Activated T-cell treated with anti-CD3 and anti-CD28 coated beads for 4 hours (primary cell): ENCODE data around the gene MAP3K2.

Experiments used
- DNase-seq: peaks from one replicate; pipeline ENCODE4 v3.0.0-alpha.2; 2020

MAP3K2 gene

DNA sequence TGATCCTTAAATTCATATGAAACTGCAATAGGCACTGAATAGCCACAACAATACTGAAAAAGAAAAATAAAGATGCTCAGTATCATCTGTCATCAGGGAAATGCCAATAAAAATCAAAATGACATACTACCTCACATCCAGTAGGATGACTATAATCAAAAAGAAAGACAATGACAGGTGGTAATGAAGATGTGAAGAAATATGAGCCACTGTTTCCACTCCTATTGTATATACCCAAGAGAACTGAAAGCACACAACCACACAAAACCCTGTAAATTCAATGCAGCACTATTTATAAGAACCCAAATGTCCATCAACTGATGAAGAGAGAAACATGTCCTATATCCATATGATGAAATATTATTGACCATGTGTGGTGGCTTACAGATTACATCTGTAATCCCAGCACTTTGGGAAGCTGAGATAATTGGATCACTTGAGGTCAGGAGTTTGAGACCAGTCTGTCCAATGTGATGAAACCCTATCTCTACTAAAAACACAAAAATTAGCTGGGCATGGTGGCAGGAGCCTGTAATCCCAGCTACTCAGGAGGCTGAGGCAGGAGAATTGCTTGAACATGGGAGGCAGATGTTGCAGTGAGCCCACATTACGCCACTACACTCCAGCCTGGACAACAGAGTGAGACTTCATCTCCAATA, 39.9 kb downstream of the MAP3K2 start:
- no peak for DNase-seq

- DNase-seq, result no peak
These were observed 40.8 kb downstream of the MAP3K2 start for GRCh38 chr2:127347015-127347414.

DNA sequence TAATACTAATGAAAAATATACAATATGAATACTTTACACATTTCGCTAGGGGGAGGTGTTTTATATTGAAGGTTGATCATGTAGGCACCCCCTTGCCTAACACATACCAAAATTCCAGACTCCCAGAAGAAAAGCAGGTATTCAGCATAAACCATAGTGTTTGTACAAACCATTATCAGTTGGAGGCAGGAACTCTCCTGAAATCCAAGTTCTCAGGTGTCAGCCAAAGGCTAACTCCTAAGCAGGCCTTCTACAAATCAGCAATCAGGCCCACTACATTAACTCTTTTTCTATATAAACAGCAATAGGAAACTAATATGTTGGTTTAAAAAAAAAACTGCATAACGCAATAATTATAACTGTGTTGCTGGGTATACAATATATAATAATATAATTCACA, 44.5 kb downstream of the MAP3K2 start:
- DNase-seq, result no peak

- no peak for DNase-seq
These were observed 45.7 kb downstream of the MAP3K2 start for GRCh38 chr2:127342101-127342500.

DNA sequence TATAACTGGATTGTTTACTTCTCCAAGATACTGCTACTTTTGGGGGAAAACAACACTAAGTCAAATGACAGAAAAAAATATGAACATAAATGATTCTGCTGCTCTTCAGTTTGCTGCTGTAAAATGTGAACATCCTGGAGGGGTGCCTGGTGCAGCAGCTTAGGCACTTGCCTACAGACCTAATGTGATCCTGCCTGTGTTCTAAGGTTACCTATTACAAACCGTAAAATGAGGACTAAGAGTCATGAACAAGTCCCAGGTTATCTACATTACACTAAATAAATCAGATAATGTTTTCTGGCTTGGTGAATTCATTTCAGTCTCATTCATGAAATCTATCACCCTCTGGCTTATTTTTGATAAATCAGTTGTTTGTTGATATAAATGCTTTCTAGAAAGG, 55.4 kb downstream of the MAP3K2 start:
- no peak for DNase-seq

DNA sequence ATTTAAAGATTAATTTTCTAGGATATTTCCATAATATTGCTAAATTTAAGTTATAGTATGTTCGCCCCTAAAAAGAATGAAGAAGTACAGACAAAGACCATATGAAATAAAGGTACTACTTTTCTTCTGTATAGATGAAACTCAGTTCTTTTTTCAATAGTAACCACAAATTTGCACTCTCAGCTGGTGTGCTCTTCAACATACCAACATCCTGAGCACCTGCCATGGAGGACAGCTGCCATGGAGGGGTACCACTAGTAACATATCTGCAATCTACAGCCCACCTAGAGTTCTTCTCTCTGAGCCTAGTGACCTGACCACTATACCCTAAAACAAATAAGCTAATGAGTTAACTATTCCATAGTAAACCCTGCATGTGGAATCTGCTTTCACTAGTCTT, 57.0 kb downstream of the MAP3K2 start:
- DNase-seq, result no peak

- no peak for DNase-seq
These were observed 61.4 kb downstream of the MAP3K2 start for GRCh38 chr2:127326289-127326945.

GRCh38 chr2:127324635-127325034, 63.1 kb downstream of the MAP3K2 start:
- no peak for DNase-seq

DNA sequence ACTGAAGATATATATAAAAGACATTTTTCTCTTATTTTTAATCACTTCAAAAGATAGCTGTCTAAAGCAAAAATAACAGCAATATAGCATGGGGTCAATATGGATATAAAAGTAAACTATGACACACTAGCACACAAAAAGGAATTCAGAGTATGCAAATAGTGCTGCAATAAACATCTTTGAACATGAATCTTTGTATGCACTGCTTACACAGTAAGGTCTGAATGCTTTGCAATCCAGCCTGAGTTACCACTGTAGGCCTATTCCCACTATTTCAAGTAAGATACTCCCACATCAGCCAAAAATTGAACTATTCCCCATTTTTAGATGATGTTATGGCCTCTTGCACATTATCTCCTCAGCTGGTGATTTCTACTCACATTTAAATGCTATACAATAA, 66.5 kb downstream of the MAP3K2 start:
- DNase-seq, result no peak

DNA sequence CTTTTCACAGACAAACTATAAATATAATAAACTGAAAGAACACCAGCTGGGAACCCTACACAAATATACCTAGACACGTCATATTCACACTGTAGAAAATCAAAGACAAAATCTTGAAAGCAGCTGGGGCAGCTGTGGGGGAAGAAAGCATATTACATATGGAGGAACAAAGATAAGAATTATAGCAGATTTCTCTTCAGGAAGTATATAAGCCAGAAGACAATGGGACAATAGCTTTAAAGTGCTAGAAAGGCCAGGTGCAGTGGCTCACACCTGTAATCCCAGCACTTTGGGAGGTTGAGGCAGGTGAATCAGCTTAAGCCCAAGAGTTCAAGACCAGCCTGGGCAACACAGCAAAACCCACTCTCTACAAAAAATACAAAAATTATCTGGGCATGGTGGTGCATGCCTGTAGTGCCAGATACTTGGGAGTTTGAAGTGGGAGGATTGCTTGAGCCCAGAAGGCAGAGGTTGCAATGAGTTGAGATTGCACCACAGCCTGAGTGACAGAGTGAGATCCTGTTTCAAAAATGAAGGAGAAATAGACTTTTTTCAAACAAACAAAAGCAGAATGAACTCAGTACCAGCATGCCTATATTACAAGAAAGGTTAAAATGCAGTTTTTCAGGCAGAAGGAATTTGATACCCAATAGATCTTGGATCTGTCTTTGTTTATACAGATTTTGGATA, 67.0 kb downstream of the MAP3K2 start:
- DNase-seq, result no peak

DNA sequence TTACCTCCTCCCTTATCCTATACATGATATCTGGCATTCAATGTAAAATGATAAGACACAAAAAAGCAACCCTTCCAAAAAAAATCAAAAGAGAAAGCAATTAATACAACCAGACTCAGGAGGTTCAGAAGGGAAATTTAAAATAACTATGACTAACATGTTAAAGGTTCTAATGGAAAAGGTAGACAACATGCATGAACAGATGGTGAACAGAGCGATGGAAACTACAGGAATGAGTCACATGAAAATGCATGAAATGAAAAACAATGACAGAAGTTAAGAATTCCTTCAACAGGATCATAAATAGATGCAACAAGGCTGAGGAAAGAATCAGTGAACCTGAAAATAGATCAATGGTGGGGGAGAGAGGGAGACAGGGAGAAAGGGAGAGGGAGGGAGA, 67.7 kb downstream of the MAP3K2 start:
- no peak for DNase-seq

DNA sequence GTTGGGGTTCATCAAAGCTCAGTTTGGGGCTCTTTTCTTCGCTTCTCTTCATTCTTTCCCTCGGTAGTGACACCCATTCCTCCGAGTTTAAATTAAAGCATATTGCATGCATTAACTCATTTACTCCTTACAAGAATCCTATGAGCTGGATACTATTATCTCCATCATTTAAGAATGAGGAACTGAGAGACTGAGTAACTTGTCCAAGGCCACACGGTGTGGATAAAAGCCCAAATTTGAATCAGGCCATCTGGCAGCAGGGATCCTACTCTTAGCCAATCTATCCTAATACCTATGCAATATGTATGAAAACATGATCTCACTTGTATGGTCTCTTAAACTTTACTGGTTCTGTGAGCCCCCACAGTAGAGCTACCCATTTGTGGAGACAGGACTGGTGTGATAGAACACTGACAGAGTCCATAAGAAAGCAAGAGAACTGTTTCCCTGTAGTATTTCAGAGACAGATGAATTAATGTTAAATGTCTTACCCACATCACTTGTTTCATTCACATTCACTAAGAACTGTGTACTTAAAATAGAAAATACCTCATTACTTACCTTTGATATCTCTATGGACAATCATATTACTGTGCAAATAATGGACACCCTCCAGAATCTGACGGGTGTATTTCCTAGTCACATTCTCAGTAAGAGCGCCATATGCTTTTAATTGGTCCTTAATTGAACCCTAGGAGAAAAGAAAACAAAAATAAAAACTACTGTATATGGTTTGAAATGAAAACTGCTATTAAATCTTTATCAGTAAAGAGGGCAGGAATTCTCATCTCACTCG, 73.4 kb downstream of the MAP3K2 start:
- no peak for DNase-seq

DNA sequence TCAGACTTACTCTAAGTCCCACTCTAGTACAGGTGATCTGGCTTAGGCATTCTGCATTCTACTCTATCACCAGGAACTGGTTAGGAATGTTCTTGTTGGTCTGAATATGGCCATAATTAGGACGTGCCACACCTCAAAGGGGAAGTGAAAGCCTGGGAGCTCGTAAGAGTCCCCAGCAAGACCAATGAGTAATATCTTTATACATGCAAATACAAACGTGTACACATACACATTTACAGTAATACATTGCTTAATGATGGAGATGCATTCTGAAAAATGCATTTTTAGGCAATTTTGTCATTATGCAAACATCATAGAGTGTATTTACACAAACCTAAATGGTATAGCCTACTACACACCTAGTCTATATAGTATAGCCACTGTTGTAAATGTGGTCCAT, 74.4 kb downstream of the MAP3K2 start:
- no peak for DNase-seq

- DNase-seq, result no peak
These were observed 76.8 kb downstream of the MAP3K2 start for GRCh38 chr2:127310980-127311379.

- DNase-seq, result no peak
These were observed 78.3 kb downstream of the MAP3K2 start for GRCh38 chr2:127309468-127309867.

GRCh38 chr2:127308586-127309138, 79.1 kb downstream of the MAP3K2 start:
- DNase-seq, result no peak

DNA sequence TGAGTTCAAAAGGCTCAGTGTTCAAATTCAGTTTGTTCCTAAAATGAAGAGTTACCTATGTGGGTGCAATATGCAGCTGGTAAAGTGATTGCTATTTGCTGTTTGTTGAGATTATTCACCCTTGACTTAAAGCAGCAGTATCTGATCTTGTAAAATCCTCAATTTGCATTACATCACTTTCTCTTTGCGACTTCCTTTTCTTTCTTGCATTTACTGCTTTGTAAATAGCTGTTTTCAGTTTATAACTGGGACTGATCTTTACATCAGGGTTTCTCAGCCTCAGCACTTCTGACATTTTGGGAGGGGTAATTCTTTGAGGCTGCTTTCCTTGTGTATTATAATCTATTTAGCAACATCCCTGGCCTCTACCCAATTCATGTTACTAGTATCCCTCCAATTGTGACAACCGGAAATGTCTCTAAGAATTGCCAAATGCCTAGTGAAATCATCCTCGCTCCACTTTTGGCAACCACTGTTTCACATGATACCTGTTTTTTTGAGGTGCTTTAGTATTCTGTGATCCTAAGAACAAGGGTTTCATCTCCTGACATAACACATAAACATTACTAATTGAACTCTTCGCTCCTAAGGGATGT, 81.7 kb downstream of the MAP3K2 start:
- DNase-seq, result no peak

DNA sequence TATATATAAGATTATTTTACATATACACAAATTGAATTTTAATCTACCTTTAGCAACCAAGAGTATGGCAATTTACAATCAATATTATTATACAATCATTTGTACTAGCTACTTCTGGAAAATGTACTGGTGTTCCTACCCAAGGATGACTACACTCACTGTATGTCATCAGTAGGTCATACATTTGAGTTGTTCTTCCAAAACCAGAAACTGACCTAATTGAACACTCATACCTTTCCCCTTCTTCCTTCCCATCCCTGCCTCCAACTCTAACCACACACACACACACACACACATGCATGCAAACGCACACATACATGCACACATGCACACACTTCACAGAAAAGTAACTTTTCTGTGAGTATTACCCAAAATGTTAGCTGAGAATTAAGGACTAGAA, 85.6 kb downstream of the MAP3K2 start:
- no peak for DNase-seq

DNA sequence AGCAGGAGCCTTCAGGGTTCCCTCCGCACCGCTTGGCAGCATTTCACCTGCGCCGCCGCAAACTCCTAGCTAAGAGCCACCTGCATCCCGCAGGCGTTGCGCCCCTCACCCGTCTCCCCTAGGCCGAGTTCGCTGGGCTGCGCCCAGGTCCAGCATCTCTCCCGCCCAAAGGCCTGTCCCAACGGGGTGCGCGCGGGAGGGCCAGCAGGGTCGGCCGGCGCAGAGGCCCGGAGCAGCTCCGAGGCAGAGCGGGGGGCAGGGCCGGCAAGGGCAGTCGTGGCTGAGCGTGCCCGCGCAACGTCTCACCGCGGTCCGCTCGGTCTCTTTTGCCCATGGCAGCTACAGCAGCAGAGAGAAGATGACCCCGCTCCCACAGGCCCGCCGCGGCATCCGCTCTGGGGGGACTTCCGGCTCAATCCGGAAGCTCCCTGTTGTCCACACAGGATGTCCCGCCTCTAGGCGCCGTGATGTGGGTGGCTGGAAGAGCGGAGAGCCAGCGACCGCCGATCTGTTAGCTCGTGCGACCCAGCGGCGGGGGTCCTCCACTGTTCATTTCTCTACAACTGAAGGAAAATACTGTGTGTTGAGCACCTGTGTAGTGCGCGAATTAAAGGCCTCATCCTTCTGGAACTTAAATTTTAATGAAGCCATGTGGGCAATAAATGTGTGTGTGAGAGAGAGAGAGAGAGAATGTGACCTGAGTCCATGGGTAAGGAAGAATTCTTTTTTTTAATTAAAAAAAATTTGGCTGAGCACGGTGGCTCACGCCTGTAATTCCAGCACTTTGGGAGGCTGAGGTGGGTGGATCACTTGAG, 93.8 kb downstream of the MAP3K2 start, which contains the start of gene ERCC3:
Gene ERCC3, minus strand, starts transcription at position 397 of the 815 bp plus-strand sequence. Its CDS starts 63 bp downstream, at position 334.
- DNase-seq, result peak; percentile 70

DNA sequence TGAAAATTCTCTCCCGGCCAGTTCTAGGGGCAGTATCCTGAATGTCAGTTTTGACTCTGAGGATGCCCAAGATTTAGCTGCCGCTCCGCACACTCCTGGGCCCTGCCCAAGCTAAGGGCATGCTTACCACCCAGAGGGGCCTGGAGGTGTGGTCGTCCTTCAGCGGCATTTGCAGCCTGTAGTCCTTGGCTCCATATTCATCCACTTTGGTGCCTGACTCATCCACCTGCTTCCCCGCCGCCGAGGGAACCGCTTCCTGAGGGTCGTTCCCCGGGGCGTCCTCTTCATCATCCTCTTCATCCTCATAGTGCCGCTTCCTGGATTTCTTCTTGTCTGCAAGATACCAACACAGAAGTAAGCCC, 94.4 kb downstream of the MAP3K2 start:
- DNase-seq, result no peak

- no peak for DNase-seq
These were observed 99.5 kb downstream of the MAP3K2 start for GRCh38 chr2:127288274-127288673.

GRCh38 chr2:127283275-127283674, 104.5 kb downstream of the MAP3K2 start:
- no peak for DNase-seq
